Suppressor macrophage treated with lipopolysaccharide for 4 hours (primary cell): ENCODE results near the gene GPR55.
"Not testable (repeated sequence)": the region's sequence is repeated elsewhere in the genome, so short reads cannot be mapped to it uniquely, and the experiment has no call there.

ENCODE experiments used
- DNase-seq: peaks from one replicate; pipeline ENCODE4 v3.0.0-alpha.2; 2020

GPR55 gene

DNA sequence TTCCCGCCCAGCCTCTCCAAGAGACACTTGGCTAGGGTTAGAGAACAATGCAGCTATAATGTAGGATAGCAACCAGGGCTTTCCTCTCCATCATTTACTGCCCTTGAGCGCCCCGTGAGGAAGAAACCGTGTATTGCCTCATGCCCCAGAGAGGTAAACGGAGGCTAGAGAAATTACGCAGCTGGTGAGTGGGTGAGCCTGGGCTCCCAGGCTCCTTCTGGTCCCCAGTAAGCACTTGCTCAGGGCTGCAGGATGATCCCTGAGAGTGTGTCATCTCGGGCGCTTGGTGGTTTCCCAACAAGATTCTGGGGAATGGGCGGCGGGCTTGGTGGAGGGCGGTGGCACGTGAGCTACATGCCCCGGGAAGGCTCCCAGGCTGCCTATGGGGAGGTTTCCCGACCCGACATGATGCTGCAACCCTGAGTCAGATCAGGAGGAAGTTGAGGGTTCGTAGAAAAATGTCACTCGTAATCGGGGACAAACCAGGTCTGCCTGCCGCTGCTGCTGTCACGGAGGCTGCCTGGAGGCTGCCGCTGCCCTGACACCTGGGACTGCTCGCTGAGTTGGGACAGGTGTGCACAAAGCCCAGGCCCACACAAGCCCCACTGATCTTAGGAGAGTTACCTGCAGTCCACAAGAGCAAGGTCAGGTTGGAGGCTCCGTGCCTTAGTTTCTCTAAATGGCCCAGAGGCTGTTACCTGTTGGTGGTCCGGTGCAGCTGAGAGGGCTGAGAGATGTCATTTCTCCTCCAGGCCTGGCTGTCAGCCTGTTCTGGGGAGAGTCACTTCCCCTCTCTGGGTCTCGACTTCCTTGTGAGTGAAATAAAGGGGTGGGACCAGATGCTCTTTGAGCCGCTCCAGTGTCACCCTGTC is at the start of gene GPR55:
TSS of gene GPR55 (minus strand) at position 773 of the 872 bp plus-strand sequence. CDS start 14,280 bp downstream, outside the sequence.
- DNase-seq: peak; percentile 97

- DNase-seq: peak; percentile 69
Measured at GRCh38 chr2:230974096-230974913, 49.3 kb upstream of the GPR55 start.

DNA sequence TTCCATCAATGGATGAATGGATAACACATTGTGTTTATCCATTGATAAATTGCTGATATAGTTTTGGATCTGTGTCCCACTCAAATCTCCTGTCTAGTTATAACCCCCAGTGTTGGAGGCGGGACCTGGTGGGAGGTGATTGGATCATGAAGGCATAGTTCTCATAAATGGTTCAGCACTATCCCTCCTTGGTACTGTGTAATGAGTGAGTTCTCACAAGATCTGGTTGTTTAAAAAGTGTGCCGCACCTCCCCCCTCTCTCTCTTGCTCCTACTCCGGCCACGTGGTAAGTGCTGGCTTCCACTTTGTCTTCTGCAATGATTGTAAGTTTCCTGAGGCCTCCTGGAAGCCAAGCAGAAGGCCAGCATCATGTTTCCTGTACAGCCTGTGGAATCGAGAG is 47.0 kb upstream of the GPR55 start:
- no peak for DNase-seq

- no peak for DNase-seq
Measured at GRCh38 chr2:230969659-230970015, 44.6 kb upstream of the GPR55 start.

DNA sequence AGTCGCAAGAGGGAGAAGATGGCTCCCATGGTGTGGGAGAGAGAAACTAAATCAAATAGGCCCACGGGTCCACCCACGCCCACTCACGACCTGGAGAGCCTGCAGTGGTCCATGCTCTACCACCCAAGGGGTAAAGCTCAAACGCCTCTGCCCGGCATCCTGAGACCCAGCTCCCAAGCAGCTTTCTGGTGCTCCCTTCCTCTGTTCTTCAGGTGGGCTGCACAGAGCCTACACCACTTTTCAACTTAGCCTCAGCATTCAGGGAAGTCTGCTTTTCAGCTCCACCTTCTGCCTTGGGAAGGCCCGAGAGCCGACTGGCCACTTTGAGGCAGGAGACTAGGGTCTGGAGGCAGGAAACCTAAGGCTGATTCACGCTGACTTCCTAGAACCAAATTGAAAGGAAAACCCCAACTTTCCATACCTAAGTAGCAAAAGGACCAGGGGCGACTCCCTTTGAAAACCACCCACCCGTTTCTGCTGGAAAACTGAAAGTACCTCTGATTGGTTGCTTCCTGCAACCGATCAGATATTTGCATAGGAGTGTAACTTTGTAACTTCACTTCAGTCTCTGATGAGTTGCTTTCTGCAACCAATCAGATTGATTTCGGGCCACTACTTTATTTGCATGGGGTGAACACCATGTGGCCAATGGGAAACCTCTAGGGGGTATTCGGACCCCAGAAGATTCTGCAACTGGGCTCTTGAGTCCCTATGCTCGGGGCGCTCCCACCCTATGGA is 44.0 kb upstream of the GPR55 start:
- DNase-seq: peak; percentile 43

- DNase-seq: not testable (repeated sequence)
Measured at GRCh38 chr2:230968314-230968713, 43.3 kb upstream of the GPR55 start.

- DNase-seq: no peak
Measured at GRCh38 chr2:230967113-230967512, 42.1 kb upstream of the GPR55 start.

DNA sequence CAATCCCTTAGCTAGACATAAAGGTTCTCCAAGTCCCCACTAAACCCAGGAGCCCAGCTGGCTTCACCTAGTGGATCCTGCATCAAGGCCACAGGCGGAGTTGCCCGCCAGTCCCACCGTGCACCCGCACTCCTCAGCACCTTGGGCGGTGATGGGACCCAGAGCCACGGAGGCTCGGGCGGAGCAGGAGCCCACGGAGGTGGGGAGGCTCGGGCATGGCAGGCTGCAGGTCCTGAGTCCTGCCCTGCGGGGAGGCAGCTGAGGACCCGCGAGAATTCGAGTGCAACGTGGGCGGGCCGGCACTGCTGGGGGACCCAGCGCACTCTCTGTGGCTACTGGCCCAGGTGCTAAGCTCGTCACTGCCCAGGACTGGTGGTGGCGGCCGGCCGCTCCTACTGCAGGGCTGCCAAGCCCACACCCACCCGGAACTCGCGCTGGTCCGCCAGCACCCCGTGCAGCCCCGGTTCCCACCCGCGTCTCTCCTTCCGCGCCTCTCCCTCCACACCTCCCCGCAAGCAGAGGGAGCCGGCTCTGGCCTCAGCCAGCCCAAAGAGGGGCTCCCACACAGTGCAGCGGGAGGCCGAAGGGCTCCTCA is 39.2 kb upstream of the GPR55 start:
- no peak for DNase-seq

DNA sequence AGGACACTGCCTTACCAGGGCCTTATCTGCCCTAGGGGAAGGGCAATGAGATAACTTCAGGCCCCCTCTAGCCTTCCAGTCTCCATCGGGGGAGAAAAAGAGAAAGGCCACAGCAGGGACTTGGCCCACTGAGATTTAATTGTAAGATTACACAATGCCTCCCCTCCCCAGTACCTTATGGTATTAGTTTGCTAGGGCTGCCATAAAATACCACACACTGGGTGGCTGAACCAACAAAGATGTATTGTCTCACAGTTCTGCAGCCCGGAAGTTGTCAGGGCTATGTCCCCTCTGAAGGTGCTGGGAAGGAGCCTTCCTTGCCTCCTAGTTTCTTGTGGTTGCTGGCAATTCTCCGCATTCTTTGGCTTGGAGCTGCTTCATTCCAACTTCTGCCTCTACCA is 36.0 kb upstream of the GPR55 start:
- DNase-seq: no peak

DNA sequence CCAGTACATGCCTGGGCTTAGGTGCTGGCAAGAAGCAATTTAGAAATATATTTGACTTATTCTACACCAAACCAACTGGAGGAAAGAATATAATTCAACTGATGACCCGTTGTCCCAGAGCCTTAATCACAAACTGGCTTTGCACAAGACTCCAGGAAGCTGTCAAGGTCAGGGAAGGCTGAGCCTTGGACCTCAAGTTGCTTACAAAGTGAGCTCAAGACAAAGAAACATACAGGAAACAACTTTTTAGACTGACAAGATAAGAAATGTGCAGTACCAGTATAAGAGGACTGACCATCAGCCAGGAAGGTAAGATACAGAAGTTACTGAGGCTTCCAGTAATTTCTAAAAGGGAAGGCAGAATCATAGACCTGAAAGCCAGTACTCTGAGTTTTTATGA is 35.0 kb upstream of the GPR55 start:
- DNase-seq: no peak

- DNase-seq: peak; percentile 23
Measured at GRCh38 chr2:230958820-230959756, 34.0 kb upstream of the GPR55 start.

- DNase-seq: no peak
Measured at GRCh38 chr2:230957756-230958391, 32.8 kb upstream of the GPR55 start.

GRCh38 chr2:230956827-230957755 is 32.0 kb upstream of the GPR55 start:
- DNase-seq: peak; percentile 69

GRCh38 chr2:230955163-230955737 is 30.2 kb upstream of the GPR55 start:
- DNase-seq: no peak

DNA sequence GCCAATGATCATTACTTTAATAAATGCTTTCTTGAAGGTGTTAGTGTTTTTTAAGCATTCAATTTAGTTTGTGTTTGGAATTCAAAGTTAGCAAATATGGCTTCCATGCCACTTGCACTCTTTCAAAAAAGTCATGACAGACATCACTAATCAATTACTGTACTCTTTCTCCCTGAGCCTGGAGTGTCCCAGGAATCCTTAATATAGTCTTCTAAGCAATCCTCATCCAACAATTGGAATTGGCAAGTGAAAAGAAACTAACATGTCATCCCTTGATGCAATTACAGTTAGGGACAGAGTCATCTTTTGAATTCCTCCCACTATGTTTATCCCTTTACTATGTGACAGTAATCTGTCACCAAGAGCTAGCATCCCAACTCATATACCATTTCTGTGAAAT is 29.7 kb upstream of the GPR55 start:
- DNase-seq: peak; percentile 47

DNA sequence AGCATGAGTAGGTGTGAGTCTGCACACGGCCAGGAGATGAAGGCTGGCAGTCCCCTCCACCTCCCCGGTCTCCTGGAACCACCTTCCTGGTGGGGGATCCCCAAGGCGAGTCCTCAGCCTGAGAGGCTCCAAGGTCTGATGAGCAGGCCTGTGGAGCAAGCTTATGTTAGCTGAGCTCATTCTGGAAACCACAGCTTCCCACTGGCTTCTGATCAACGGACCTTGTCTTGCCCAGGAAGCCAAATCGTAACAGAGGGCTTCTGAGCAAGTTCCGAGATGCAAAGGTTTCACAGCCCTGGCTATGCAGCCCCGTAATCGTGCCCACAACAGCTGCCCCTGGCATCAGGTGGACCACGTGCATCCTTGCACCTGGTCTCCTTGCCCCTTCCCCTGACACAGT is 28.8 kb upstream of the GPR55 start:
- peak; percentile 87 for DNase-seq

DNA sequence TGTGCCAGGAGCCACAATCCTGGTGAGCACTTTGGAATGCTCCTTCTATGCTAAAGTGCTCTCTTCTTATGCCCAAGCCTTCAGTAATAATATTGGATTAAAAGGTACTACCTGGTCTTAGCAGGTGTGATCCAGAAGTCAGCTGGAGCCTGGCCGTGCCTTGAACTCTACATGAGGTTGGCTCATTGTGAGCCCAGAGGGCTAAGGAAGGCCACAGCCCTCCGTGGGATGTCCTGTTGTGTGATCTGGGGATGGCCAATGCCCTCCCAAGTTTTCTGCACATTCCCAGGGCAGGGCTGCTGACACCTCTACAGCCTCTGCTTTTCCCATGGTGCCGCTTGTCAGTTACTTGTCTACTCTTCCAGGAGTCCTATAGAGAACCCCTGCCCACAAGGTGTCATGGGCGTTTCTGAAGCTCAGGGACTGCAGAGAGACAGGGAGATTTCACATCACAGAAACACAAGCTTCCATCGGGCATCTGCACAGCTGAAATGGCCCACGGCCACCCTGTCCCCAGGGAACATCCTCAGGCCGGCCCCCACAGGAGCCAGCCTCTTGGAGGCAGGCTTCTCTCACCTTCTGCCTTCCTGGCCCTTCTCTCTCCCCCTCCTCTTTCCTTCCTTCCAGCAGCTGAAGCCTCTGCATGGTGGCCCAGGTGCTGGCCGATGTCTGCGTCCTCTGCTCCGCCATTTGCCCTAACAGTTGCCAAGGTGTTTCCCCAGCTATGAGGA is 27.3 kb upstream of the GPR55 start:
- no peak for DNase-seq

DNA sequence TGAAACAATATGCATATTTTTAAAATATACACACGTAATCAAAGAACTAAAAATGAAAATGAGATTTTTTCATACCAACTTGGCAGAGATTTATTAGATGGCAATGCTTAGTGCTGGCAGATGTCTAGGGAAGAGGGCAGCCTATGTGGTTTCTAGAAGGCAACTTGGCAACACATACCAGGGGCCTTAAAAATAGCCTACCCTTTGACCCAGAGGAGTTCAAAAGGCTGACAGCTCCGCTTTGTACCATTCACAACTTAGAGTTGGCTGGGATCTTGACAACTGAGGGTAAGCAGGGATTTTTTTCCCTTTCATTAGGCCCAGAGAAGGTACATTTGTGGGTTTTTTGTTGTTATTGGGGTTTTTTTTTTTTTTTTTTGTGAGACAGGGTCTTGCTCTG is 26.4 kb upstream of the GPR55 start:
- no peak for DNase-seq

DNA sequence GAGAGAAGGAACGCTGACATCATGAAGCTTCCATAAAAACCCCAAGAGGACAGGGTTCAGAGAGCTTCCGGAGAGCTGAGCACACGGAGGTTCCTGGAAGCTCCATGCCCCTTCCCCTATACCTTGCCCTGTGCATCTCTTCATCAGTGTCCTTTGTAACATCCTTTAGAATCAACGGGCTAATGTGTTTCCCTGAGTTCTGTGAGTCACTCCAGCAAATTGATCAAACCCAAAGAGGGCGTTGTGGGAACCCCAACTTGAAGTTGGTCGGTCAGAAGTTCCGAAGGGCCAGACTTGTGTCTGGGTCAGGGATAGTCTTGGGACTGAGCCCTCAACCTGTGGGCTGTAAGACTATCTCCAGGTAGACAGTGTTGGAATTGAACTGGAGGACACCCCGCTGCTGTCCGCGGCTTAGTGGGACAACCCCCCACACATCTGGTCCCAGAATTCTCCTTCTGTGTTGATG is 25.9 kb upstream of the GPR55 start:
- no peak for DNase-seq
